ACC112 (cell line): Measurements from ENCODE around the gene DLG2.
"Not testable (repeated sequence)": the region's sequence is repeated elsewhere in the genome, so short reads cannot be mapped to it uniquely, and the experiment has no call there.

Experiments
- H2AFZ ChIP-seq: fragments of 200-600 bp; sonication (generic); one replicate; pipeline ENCODE4 v1.6.0; 2017; ENCODE audit warnings: antibody characterized with exemption, low read length; ENCODE audit not compliant: unreplicated experiment
- H3K27ac ChIP-seq: fragments of 200-600 bp; sonication (generic); 2 replicates; pipeline ENCODE4 v1.5.1; 2014; ENCODE audit warnings: low read depth, mild to moderate bottlenecking, antibody characterized with exemption, low read length, moderate library complexity
- H3K27me3 ChIP-seq: fragments of 200-600 bp; sonication (generic); 2 replicates; pipeline ENCODE4 v1.6.1; 2014; ENCODE audit warnings: mild to moderate bottlenecking, antibody characterized with exemption, low read length, moderate library complexity, mixed read lengths; ENCODE audit not compliant: insufficient read depth
- H3K36me3 ChIP-seq: fragments of 200-600 bp; sonication (generic); 2 replicates; pipeline ENCODE4 v1.6.1; 2016; ENCODE audit warnings: mild to moderate bottlenecking, antibody characterized with exemption, low read length, moderate library complexity, mixed read lengths; ENCODE audit not compliant: insufficient read depth
- H3K4me1 ChIP-seq: fragments of 200-600 bp; sonication (generic); one replicate; pipeline ENCODE4 v1.6.1; 2016; ENCODE audit warnings: low read length, mixed read lengths; ENCODE audit not compliant: insufficient read depth, unreplicated experiment, control insufficient read depth
- H3K4me3 ChIP-seq: fragments of 200-600 bp; sonication (generic); 2 replicates; pipeline ENCODE4 v1.5.1; 2014; ENCODE audit warnings: mild to moderate bottlenecking, low read depth, low read length
- H3K79me2 ChIP-seq: fragments of 200-600 bp; sonication (generic); one replicate; pipeline ENCODE4 v1.6.0; 2016; ENCODE audit warnings: low read length; ENCODE audit not compliant: control insufficient read depth, unreplicated experiment, insufficient read depth

The DLG2 gene

DNA sequence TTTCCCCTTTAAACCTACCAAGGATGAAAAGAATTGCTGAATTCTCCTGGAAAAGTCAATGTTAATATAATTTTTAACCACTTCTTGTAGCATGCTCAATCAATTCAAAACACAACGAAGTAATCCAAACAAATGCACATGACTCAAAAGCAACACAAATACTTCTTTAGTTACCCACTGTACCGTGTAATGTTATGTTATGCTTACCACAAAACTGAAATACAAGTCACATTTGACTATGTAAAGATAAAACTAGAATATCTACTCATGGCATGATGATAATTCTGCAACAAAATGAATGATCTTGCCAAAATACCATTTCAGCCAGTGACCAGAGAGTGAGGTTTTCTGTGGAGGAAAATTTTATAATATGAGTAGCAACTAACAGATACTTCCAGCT, 587.0 kb downstream of the DLG2 start:
- Histone ChIP-seq H3K36me3 (no peaks in the 10 kb centered on the region), H3K79me2 (no peaks in the 10 kb centered on the region), H3K27ac (no peak overlapping the region), H3K27me3 (peaks cover 4% of the 10 kb centered on the region; the same call in 1 of the 2 replicates), H3K4me3 (no peak overlapping the region), H3K4me1 (no peaks in the 10 kb centered on the region), H2AFZ (no peak overlapping the region)

DNA sequence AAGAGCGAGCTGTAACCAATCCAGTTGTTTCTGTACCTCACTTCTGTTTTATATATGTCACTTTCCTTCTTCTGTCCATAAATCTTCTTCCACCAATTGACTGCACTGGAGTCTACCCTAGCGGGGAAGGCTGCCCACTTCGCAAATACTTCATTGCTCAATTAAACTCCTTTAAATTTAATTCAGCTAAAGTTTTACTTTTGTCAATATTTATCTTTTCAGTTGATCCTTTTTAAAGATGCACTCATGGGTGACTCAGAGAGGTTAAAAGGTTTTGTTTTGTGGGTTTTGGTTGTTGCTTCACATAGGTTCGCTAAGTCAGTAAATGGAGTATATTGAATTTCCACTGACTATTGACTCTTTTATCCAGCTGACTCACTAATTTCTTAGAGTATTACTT, 597.2 kb downstream of the DLG2 start:
- no peaks in the 10 kb centered on the region for H3K27me3 ChIP-seq
- no peak overlapping the region for H3K27ac ChIP-seq
- no peaks in the 10 kb centered on the region for H3K4me1 ChIP-seq
- no peaks in the 10 kb centered on the region for H3K36me3 ChIP-seq
- H3K4me3 ChIP-seq, result no peak overlapping the region
- no peak overlapping the region for H2AFZ ChIP-seq
- no peaks in the 10 kb centered on the region for H3K79me2 ChIP-seq

DNA sequence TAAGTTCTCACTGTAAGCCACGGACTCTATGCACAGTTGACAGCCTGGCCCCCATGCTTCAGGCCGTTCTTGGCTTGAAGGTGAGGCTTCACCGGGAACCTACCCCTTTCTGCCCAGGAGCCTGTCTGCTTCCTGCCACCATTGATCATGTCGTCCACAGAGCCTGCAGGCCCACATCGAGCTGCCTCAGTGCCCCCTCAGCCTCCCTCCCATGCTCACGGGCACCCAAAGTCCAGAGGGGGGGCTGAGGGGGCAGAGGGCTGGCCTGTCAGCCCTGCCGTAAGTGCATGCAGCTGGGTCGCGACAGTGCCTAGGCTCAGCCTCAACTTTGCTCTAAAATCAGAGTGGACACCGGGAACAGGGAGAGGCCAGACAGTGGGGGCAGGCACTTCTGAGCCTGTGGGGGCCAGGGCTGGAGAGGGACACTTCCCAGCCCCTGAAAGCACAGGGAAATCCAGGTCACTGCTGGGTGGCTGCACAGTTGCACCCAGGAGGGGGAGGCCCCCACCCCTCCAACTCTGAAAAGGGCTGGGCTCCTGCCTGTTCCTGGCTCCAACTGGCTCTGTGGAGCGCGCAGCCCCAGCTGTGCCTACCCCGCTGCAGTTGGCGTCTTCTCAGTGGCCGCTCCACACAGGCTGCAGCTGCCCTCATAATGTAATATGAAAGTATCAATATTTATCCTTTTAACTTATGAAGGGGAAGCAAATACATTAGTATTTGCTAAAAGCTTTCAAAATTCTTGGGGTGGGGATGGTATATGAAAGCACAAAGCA, 598.6 kb downstream of the DLG2 start:
- H3K36me3 ChIP-seq, result no peaks in the 10 kb centered on the region
- H3K4me1 ChIP-seq, result no peaks in the 10 kb centered on the region
- H3K79me2 ChIP-seq, result no peaks in the 10 kb centered on the region
- H3K27ac ChIP-seq, result no peak overlapping the region
- H3K27me3 ChIP-seq, result no peaks in the 10 kb centered on the region
- H3K4me3 ChIP-seq, result no peak overlapping the region
- H2AFZ ChIP-seq, result no peak overlapping the region

DNA sequence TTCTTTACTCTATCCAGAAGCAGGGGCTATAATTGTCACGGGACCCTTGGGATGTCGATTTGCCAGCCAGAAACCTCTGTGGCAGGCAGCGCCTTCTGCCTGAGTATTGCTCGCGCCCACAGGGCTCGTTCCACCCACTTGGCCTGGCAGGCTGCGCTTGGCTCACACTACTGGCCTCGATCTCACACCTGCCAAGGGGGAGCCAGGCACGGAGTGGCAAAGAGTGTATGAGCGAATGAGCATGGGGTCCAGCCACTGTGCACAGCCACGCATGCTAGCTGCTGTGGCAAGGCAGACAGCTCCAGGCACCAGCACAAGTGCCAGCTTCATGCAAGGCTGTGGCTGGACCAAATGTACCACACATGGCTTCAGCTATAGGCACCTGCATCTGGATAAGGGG, 599.8 kb downstream of the DLG2 start:
- H2AFZ ChIP-seq, result no peak overlapping the region
- H3K4me3 ChIP-seq, result no peak overlapping the region
- H3K79me2 ChIP-seq, result no peaks in the 10 kb centered on the region
- H3K4me1 ChIP-seq, result no peaks in the 10 kb centered on the region
- H3K36me3 ChIP-seq, result no peaks in the 10 kb centered on the region
- peaks cover 4% of the 10 kb centered on the region; the same call in 1 of the 2 replicates for H3K27me3 ChIP-seq
- no peak overlapping the region for H3K27ac ChIP-seq

DNA sequence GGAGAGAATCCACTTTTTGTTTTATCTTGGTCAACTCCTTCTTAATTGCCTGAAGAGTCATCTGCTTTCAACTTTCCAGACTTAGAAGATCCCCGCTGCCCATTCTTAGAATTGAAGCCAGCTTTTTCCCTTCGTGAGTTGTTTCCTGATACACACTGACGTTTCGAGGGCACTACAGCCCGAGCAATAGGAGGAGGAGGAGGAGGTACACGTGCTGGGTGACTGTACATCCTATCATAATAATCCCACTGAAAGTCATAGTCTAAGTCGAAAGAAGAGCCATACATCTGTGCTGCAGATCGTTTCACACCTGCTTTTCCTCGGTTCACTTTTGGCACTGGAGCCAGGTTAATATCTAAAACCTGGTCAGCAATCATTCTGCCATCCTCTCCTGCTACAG, 606.1 kb downstream of the DLG2 start:
- Histone ChIP-seq H3K36me3 (no peaks in the 10 kb centered on the region), H3K79me2 (no peaks in the 10 kb centered on the region), H3K27me3 (peaks cover 4% of the 10 kb centered on the region; the same call in 1 of the 2 replicates), H3K27ac (no peak overlapping the region), H2AFZ (no peak overlapping the region), H3K4me3 (no peak overlapping the region; the same call in 1 of the 2 replicates), H3K4me1 (no peaks in the 10 kb centered on the region)

DNA sequence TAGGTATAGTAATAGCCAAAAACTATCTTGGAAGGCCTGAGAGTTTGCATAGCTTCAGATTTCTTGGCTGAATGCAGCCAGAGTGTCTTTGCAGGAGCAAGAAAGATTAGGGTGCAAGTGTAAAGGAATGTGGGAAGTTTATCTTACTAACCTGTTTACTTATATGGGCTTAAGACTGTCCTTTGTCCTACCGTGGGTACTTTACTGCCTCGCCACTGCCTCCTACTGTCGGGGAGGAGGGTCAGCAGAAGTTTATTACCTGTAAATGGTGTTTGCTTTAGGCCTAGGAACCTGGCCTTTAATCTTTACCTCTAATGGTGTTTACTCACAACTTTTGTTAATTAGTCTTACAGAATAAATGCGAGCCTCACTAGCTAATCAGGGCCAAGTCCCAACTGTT, 633.8 kb downstream of the DLG2 start:
- Histone ChIP-seq H3K79me2 (no peaks in the 10 kb centered on the region), H3K27me3 (no peaks in the 10 kb centered on the region), H3K4me1 (no peaks in the 10 kb centered on the region), H3K4me3 (no peak overlapping the region), H3K27ac (no peak overlapping the region), H3K36me3 (no peaks in the 10 kb centered on the region), H2AFZ (no peak overlapping the region)

DNA sequence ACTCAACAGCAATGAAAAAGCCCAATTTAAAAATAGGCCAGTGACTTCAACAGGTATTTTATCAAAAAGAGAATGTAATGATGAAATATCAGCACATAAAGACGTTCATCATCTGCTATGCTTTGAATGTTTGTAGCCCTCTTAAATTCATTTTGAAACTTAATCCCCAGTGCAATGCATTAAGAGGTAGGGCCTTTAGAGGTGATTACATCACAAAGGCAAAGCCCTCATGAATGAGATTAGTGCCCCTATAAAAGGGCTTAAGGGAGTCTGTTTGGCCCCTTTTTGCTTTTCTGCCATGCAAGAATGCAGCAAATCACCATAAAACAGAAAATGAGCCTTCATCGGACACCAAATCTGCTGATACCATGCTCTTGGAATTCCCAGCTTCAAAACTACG, 637.0 kb downstream of the DLG2 start:
- H3K36me3 ChIP-seq, result no peaks in the 10 kb centered on the region
- no peak overlapping the region for H3K4me3 ChIP-seq
- no peaks in the 10 kb centered on the region for H3K79me2 ChIP-seq
- H3K27me3 ChIP-seq, result no peaks in the 10 kb centered on the region
- H2AFZ ChIP-seq, result no peak overlapping the region
- H3K4me1 ChIP-seq, result no peaks in the 10 kb centered on the region
- no peak overlapping the region for H3K27ac ChIP-seq

DNA sequence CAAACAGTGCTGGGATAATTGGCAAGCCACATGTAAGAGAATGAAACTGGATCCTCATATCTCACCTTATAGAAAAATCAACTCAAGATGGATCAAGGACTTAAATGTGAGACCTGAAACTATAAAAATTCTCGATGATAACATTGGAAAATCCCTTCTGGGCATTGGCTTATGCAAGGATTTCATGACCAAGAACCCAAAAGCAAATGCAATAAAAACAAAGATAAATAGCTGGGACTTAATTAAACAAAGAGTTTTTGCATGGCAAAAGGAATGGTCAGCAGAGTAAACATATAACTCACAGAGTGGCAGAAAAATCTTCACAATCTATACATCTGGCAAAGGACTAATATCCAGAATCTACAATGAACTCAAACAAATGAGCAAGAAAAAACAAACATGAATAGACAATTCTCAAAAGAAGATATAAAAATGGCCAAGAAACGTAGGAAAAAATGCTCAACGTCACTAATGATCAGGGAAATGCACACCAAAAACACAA, 639.4 kb downstream of the DLG2 start:
- H3K4me3 ChIP-seq, H3K4me1 ChIP-seq, H3K27me3 ChIP-seq, H3K36me3 ChIP-seq, H3K27ac ChIP-seq, H3K79me2 ChIP-seq, H2AFZ ChIP-seq: not testable (repeated sequence)

DNA sequence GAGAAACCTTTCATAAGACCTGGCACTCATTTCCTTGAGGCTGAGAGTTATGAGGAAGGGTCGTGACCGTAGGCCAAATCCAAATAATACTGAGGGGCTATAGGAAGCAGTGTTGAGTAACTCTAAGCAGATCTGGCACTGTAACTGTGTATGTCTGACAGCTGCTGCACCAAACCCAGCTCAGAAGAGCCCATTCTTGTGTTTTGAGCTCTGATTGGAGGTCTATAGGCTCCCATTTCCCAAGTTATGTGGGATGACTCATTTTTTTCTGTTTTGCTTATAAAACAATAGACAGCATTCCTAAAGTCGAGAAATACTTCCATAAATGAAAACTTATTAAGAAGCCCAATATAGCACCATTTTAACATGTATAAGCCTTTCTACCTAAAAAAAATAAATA, 645.8 kb downstream of the DLG2 start:
- Histone ChIP-seq H3K36me3 (no peaks in the 10 kb centered on the region), H3K27ac (no peak overlapping the region), H3K4me1 (no peaks in the 10 kb centered on the region), H3K4me3 (no peak overlapping the region), H3K79me2 (no peaks in the 10 kb centered on the region), H3K27me3 (no peaks in the 10 kb centered on the region), H2AFZ (no peak overlapping the region)

DNA sequence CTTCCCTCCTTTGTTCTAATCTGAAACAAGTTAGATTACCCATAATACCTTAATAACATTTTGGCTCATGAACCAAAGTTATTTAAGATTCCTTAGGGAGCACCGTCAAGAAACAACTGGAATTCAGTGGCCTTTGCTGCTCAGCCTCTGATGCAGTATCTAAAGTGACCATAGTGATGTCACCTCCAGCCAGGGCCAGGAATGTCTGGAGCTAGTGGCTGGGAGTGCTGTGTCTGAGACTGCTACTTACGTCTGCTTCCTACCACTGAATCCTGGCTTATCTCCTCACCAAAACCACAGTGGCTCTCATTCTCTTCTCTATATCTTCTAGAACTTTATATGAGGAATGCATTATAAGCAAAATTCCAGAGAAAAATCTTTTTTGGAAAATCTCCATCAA, 658.0 kb downstream of the DLG2 start:
- Histone ChIP-seq H3K36me3 (no peaks in the 10 kb centered on the region), H3K4me1 (no peaks in the 10 kb centered on the region), H2AFZ (no peak overlapping the region), H3K4me3 (no peak overlapping the region), H3K79me2 (no peaks in the 10 kb centered on the region), H3K27me3 (peaks cover 9% of the 10 kb centered on the region; the same call in 1 of the 2 replicates), H3K27ac (no peak overlapping the region)

DNA sequence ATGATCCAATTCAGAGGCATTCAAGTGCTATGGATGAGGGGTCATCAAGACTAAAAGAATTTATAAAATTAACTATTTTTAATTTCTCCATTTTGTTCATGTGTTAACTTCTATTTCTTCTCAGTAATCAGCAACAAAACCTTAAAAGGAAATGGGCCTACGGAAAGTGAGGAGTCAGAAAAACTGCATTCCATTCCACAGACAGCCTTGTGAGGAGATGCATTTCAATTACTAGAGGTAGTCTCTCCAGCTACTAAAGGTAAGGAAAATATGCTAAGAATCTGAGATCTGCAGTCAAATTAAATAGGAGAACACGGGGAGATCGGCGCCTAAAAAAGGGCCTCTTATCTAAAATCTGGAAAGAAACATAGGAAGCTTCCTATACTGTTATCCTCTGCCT, 661.7 kb downstream of the DLG2 start:
- Histone ChIP-seq H2AFZ (no peak overlapping the region), H3K27ac (no peak overlapping the region)

More for the DNA sequence above, 661.7 kb downstream of the DLG2 start:
- Histone ChIP-seq H3K79me2 (no peaks in the 10 kb centered on the region), H3K27me3 (peaks cover 9% of the 10 kb centered on the region; the same call in 1 of the 2 replicates), H3K36me3 (no peaks in the 10 kb centered on the region), H3K4me3 (no peak overlapping the region), H3K4me1 (no peaks in the 10 kb centered on the region)
